ENCODE measurements around the gene SNX14. TPM values are rescaled to one million over a fixed set of nuclear protein-coding genes. Genes with fewer than 3 reads are reported as not detected.

The SNX14 gene
- total RNA-seq, 1 donor from 2014 or later, result 62.4 TPM

DNA sequence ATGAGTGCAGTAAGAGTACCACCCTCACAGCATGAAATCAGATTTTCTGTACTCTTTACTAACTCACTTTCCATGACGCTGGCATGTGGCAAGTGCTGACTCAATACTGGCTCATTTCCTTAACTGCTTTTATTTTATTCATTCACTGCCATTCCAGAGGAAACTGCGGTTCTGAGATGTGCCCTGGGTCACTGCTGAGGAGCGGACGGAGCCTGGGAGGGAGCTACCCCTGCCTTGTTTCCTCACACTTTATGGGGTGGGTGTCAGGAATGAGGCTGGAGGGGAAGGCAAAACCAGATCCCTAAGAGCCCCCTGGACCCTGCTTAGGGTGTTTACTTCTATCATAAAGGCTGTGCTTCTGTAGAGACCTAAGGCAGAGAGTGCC lies 129.4 kb downstream of the SNX14 start:
- Mint-ChIP-seq H3K9me3 (no peaks in the 10 kb centered on the region), H3K4me1 (ENCODE audit: unreplicated experiment) (peaks cover 10% of the 10 kb centered on the region), H3K36me3 (no peaks in the 10 kb centered on the region), H3K27me3 (peaks cover 14% of the 10 kb centered on the region), H3K4me3 (no peak overlapping the region), H3K27ac (no peak overlapping the region)
- no peak for DNase-seq (ENCODE audit: extremely low spot score, unreplicated experiment)
- no peak for TF ChIP-seq CTCF (conservative IDR thresholded peaks at IDR 0.05)

GRCh38 chr6:85463621-85464259 lies 129.9 kb downstream of the SNX14 start:
- Mint-ChIP-seq H3K36me3 (no peaks in the 10 kb centered on the region), H3K9me3 (no peaks in the 10 kb centered on the region), H3K4me1 (ENCODE audit: unreplicated experiment) (peaks cover 10% of the 10 kb centered on the region), H3K4me3 (no peak overlapping the region), H3K27me3 (peaks cover 14% of the 10 kb centered on the region), H3K27ac (no peak overlapping the region)
- DNase-seq (ENCODE audit: extremely low spot score, unreplicated experiment), result no peak
- TF ChIP-seq CTCF (conservative IDR thresholded peaks at IDR 0.05), result no peak

GRCh38 chr6:85462673-85463072 lies 131.0 kb downstream of the SNX14 start:
- H3K36me3 Mint-ChIP-seq, result no peaks in the 10 kb centered on the region
- H3K4me1 Mint-ChIP-seq (ENCODE audit: unreplicated experiment), result peaks cover 10% of the 10 kb centered on the region
- no peak for TF ChIP-seq CTCF (conservative IDR thresholded peaks at IDR 0.05)
- H3K9me3 Mint-ChIP-seq, result no peaks in the 10 kb centered on the region
- H3K27me3 Mint-ChIP-seq, result peaks cover 14% of the 10 kb centered on the region
- no peak overlapping the region for H3K27ac Mint-ChIP-seq
- H3K4me3 Mint-ChIP-seq, result no peak overlapping the region
- DNase-seq (ENCODE audit: extremely low spot score, unreplicated experiment), result no peak

- peaks cover 17% of the 10 kb centered on the region for H3K27me3 Mint-ChIP-seq
- no peak overlapping the region for H3K27ac Mint-ChIP-seq
- TF ChIP-seq CTCF (conservative IDR thresholded peaks at IDR 0.05), result no peak
- H3K9me3 Mint-ChIP-seq, result no peaks in the 10 kb centered on the region
- no peak overlapping the region for H3K4me3 Mint-ChIP-seq
- no peak for DNase-seq (ENCODE audit: extremely low spot score, unreplicated experiment)
- no peaks in the 10 kb centered on the region for H3K36me3 Mint-ChIP-seq
- H3K4me1 Mint-ChIP-seq (ENCODE audit: unreplicated experiment), result peaks cover 10% of the 10 kb centered on the region
These were observed 131.9 kb downstream of the SNX14 start for GRCh38 chr6:85461798-85462170.

DNA sequence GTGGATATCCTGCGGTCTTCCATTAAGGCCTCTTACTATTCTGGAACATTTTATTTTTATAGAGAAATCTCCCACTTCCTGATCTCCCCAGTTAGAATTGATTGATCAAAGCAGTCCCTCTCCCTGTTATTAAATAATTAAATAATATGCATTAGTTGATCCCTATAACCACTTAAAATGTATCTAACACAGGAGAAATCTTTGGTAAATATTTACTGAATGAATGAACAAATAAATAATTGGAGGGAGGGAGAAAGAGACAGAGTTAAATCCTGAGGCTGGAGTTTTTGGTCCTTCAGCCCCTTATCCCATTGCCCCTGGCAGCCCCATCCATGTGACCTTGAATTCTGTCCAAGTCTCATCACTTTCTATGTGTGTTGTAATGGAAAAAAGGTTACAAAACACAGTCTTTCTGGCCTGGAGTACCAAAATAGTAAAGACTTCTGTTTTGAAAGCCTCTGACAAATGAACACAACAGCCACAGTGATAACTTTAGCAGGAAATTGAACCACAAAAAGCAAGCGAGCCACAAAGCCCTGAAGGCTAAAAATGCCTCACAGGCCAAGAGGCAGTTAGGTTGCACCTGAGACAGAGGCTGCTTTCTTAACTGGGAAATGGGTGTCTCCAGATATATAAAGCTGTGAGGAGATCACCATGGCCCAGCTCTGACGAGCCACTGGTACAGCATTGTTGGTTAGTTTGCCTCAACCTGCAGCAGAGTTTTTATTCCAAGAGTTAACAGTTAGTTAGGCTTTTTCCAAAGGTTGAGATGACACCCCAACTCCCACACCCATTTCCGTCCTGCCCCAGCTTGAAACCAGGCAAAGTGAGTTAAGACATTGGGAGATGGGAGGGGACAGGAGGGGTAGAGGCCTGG lies 132.5 kb downstream of the SNX14 start:
- H3K27ac Mint-ChIP-seq, result no peak overlapping the region

More for the DNA sequence above, 132.5 kb downstream of the SNX14 start:
- TF ChIP-seq CTCF (conservative IDR thresholded peaks at IDR 0.05), result no peak
- Mint-ChIP-seq H3K9me3 (no peaks in the 10 kb centered on the region), H3K36me3 (no peaks in the 10 kb centered on the region), H3K27me3 (peaks cover 21% of the 10 kb centered on the region), H3K4me3 (no peak overlapping the region), H3K4me1 (ENCODE audit: unreplicated experiment) (peaks cover 10% of the 10 kb centered on the region)
- no peak for DNase-seq (ENCODE audit: extremely low spot score, unreplicated experiment)
